ENCODE measurements around the gene CHDH.

The CHDH gene

DNA sequence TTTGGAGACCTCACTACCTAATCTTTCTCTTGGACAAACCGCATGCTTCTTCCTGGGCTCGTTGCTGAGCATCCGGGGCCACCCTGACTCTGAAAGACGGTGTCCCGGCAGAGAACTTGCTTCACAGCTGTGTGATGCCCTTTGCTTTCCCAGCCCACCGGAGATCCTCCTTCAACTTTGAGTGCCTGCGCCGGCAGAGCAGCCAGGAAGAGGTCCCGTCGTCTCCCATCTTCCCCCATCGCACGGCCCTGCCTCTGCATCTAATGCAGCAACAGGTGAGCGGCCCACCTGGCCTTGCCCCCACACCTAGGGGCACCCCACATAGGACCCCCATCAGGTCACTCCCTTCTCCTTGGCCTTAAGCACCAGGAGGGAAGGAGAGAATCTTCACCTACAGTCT lies 37.7 kb downstream of the CHDH start:
- no peak for DNase-seq (ENCODE audit: low spot score)

DNA sequence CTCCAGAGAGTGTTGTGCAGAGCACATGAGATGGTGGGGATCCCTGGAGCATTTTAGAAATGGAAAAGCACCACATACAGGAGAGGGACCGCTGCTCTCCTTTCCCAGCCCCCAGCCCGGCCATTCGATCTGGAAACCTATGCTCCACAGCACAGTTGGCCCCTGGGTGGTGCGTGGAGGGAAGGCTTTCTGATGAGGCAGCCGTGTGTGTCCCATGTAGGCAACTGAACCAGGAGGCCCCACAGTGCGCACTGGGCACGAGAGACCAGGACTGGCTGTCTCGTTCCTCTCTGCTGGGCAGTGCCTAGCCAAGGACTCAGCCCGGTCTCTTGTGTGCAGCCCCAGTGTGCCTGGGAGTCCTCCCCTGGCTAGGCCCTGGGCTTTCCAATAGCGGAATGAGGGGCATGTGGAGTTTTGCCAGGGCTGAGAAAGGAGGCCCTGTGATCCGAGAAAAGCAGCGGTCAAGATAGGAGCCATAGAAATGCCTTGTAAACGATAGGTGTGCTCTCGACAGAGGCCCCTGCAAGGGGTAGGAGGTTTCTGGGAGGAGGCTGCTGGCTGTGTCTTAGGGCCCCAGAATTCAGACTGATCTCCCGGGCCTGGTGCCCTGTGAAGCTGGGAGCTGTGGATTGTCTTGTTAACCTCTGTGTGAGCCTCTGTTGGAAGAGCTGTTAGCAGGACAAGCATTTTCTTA lies 39.0 kb downstream of the CHDH start:
- no peak for DNase-seq (ENCODE audit: low spot score)

DNA sequence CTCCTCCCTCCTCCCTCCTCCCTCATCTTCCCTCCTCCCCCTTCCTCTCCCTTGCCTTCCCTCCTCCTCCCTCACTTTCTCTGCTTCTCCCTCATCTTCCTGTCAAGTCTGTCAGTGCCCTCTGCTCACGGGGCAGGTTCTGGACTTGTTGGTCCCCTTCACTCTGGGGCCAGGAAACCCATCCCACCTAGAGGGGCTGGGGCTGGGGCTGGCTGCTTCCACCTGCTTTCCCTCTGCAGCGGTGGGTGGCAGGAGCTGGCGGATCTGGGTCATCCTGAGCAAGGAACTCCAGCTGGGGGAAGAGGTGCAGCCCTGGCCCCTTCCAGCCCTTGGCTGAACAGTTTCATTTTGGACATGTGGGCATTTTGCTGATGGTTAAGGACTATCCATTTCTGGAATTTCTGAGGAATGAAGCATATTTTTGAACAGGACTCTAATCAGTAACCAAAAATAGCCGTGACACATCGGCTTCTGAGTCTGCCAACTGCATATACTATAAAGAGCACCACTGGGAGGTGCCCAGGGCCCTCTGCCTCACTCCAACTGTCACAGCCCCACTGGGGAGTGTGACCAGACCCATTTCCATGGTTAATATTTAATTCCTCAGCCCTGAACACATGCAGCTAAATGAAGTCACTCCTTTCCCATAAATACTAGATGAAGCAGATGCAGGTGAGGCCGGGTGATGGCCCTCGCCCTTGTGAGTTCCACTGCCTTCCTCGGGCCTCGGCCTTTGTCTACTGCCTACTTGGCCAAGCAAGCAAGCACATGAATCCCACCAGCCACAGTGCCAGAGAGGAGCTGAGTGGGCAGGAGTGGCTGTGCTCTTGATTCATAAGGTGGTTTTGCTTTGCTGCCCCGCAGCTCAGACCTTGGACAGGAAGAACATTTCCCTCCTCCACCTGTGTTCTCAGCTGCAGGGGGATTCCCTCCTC lies 39.8 kb downstream of the CHDH start:
- DNase-seq (ENCODE audit: low spot score), result no peak

DNA sequence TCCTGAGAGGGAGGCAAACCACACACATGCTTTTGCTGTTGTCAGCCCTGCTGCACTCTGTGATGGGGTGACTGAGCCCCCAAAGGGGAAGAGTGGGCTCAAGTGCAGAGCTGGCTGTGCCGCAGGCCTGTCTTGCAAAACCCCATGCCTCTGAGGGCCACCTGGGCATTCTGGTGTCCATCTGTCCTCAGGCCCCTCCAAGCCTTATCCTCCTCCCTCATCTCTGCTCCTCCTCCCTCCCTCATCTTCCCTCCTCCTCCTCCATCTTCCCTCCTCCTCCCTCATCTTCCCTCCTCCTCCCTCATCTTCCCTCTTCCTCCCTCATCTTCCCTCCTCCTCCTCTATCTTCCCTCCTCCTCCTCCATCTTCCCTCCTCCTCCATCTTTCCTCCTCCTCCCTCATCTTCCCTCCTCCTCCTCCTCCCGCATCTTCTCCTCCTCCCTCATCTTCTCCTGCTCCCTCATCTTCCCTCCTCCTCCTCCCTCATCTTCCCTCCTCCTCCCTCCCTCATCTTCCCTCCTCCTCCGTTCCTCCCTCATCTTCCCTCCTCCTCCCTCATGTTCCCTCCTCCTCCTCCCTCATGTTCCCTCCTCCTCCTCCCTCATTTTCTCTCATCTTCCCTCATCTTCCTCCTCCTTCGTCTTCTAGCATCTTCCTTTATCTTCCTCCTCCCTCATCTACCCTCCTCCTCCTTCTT lies 40.6 kb downstream of the CHDH start:
- DNase-seq (ENCODE audit: low spot score), result no peak

DNA sequence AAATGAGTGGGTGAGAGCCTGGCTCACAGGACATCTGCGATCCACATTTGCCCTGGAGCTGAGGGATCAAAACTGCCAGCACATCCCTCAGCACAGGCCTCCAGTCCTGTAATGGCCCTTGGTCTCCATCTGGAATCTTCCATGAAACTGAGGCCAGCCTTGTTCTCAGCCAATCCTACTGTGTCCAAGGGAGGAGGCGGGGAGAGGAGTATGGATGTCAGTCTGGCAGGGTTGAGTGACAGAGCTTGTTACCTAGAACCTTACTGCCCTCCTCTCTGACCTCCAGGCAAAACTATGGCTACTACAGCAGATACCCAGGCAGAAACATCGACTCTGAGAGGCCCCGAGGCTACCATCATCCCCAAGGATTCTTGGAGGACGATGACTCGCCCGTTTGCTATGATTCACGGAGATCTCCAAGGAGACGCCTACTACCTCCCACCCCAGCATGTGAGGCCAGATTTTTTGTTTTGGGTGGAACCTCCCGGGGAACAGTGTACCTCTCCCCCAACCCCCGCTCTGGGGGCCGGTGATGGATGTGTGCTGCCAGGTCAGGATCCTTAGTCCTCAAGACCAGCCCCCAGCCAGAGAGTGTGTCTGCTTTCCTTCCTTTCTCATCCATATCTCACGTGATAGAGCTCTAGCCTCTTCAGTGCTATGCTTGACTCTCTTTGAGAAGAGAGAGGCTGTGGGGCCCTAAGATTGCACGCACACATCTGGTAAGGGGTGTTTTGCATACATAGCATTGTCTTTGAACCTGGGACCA lies 41.3 kb downstream of the CHDH start:
- DNase-seq (ENCODE audit: low spot score), result no peak

DNA sequence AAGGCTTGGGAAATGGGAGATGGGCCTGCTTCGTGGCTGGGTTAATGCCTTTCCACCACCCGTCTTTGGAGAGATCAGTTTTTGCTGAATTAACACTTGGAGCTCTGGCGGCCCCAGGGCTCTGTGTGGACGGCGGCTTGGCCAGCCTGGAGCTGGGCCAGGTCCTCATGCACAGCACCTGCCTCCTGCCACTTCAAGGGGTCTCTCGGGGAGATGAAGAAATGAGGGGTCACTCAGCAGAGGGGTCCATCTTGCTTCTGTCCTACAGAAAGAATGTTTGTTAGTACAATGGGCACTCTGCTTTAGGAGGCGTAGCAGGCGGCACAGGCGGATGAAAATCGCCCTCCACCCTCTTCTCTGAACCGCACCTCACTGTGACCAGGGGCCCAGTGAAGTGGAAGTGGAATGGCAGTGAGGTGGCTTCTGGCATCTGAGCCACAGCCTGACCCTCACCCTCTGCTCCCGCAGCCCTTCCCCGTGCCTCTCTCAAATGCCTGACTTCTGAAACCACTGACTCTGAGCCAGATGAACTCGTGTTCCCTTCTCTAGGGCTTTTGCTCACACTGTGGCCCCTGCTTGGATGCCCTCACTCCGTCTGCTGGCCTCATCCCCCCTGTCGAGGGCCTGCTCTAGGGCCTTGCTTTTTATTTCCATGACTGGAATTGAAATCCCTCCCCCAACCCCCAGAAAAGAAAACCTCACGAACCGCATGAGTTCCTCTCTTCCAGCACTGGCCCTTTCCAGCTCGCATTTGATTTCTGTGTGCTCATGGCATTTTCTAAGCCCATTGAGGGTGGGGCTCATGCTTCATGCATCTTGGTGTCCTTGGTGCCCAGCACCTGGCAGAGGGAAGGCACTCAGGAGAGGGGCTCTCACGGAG lies 42.2 kb downstream of the CHDH start:
- DNase-seq (ENCODE audit: low spot score), result no peak

DNA sequence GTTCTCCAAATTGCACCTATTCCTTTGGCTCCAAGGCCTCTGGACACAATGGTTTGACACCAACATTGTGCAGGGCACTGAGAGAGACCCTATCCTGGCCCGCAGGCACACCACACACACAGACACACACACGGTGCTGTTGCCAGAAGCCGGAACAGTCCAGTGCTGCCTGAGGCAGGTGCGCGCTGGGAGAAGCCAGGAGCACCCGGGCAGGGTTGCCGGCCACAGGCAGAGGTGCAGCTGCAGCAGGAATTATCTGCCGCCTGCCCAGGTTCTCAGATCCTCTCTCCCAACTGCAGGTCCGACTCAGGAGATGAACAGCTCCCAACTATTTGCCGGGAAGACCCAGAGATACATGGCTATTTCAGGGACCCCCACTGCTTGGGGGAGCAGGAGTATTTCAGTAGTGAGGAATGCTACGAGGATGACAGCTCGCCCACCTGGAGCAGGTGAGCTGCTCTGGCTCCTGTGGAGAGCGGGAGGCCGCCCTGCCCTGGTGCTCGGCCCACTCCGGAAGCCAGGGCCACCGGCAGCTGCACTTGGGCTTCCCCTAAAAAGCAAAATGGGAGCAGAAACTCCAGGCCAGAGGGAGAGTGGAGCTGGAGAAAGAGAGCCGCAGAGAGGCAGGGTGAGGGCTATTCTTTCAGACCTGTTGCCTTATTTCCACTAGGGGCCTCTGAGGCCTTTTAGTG lies 42.9 kb downstream of the CHDH start:
- no peak for DNase-seq (ENCODE audit: low spot score)

DNA sequence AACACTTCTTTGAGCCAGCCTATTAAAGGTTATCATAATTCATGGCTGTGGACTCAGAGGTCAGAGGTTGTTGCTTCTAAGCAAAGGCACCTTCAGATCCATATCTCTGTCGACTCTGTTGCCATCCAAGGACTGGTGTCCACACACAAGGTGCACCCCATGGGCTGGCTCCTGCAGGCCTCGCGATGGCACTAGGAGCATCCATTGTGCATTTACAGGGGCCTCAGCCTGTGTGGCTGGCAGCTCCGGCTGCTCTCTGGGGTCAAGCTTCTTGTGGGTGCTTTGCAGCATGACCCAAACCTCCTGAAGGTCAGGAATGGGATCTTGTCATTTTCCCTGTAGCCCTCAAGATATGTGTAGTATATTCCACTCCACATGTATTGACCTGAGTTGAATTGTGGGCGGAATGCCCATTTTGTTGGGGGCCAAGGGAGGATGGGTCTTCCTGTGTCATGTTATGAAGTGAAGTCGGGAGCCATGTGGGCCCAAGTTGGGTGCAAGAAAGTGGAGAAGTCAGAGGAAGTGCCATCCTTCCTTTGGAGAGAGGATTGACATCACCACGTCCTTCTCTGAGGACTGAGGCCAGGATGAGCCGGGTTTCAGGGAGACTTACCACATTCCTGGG lies 43.9 kb downstream of the CHDH start:
- DNase-seq (ENCODE audit: low spot score), result no peak

DNA sequence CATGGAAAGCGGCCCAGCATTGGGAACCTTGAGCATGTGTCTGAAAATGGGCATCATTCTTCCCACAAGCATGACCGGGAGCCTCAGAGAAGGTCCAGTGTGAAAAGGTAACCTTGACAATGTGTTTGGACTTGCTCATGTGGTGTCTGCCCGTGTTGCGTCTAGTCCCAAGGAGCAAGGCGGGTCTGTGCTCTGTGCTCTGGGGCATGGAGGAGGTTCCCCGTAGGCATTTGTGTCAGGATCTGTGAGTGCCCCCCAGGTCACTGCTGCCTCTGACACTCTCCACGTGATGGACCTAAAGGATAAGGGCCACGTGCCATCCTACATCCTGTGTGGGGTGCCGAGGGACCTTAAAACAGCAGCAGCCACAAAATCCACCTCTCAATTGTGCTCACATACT lies 44.9 kb downstream of the CHDH start:
- no peak for DNase-seq (ENCODE audit: low spot score)

DNA sequence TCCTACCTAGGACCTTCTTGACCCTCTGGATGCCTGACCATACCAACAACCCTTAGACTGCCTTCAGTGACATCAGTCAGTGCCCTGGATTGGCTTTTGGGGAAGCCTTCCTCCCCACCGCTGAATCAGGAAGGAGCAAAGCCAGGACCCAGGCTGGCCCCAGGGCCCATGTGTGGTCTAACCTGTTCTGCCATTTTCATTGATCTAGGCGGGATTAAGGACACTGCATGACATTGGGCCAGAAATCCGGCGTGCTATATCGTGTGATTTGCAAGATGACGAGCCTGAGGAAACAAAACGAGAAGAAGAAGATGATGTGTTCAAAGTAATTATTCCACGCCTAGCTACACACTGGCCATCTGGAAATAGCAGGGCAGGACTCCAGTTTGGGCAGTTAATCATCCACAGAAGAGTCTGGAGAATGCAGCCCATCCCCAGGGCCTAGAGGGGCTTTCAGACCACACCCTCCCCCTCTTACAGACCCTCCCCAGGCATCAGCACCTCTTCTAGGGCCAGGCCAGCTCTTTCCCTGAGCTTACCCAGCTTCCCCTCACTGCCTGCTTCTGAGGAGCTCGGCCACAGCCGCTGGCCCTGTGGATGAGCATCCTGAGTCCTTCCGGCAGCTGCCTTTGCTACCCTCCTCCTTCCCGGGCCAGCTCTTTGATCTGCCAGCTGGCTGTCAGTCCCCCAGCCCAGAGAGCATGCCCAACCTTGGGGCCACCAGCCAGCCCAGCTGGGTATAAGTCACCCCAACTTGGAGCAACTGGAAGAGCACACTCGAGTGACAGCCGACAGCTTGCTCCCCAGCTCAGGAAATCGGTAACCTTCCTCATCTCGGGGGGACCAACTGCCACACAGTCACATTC lies 45.9 kb downstream of the CHDH start:
- DNase-seq (ENCODE audit: low spot score), result no peak

DNA sequence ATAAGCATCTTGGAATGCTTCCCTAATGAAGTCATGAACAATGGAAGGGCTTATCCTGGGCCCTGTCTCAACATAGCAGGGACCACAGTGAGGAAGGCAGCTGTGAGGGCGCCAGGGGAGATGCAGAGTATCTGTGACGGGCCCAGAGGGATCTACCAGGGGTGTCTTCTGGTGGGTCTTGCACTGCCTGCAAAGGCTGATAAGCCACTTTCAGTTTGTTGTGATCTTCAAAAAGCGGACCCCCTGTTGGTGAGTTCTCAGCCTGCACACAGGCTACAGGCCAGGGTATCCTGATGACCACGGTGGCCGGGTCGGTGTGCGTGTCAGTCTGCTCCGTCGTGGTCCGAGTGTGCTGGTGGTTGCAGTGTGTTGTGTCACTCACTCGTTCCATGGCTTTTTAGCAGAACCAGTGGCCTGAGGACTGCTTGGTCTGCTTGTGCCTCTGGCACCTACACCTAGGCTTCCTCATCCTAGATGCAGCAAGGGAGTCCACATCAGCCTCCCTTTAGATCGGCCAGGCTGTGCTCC lies 46.8 kb downstream of the CHDH start:
- no peak for DNase-seq (ENCODE audit: low spot score)

DNA sequence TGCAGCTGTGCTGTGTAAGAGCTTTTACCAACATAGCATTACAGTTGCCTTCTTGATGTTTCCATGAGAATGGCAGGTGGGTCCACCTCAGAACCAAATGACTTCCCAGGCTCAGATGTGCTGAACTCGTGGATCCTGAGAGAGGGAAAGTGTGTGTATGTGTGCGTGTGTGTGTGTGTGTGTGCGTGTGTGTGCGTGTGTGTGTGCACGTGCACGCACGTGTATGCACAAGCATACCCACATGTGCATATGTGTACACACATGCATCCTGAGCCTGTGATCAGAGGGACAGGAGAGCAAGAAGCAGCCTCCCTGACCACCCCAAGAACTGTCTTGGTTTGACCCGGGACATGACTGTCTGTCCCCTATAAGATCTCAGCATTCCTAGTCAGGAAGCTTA lies 48.1 kb downstream of the CHDH start:
- DNase-seq (ENCODE audit: low spot score), result no peak

DNA sequence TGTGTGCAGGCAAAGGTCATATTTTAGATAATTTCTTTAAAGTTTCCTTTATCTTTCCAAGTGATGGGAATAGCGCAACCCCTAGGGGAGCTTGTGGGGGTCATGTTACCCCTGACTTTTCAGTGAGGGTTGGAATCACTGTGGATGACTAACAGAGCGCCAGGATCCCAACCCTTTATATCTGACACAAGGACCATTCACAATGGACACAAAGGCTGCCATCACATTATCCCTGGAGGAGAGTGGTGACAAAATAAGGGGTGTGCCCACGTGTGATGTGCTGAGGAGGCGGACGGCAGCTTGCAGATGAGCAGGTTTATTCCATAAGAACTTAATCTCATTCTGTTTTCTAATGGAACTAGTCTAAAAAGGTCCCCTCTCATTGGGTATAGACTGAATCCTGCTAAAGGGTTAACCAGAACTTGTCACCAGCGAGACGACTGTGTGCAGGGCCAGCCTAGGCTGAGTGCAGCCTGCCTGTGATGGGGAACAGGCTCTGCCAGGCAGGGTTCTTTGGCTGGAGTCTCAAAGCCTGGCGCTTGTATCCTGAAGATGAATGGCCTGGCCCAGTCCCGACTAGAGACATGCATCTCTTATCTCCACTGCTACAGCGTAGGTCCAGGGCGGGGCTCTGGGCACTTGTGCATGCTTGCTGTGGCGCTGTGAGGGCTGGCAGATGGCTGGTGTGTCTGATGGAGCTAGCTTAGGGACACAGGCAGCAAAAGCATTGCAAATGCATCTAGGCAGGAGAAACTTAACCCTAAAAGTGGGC lies 50.2 kb downstream of the CHDH start:
- DNase-seq (ENCODE audit: low spot score), result no peak

DNA sequence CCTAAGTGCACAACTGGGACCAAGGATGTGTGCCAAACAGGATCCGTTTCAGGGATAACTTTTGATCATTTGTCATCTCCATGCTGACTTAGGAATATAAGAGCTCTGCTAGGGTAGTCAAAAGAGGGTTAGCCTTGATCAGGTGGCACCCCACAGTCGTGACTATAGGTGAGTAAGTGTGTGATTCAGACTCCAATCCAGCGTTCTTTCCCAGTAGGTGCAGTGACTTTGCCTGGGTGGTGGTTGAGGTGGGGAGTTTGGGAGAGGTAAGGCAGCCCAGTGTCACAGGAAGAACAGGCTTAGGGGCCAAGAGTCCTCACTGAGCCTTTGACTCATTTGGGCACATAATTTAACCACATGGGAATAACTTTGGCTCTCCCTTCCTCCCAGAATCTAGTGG lies 51.0 kb downstream of the CHDH start:
- no peak for DNase-seq (ENCODE audit: low spot score)

DNA sequence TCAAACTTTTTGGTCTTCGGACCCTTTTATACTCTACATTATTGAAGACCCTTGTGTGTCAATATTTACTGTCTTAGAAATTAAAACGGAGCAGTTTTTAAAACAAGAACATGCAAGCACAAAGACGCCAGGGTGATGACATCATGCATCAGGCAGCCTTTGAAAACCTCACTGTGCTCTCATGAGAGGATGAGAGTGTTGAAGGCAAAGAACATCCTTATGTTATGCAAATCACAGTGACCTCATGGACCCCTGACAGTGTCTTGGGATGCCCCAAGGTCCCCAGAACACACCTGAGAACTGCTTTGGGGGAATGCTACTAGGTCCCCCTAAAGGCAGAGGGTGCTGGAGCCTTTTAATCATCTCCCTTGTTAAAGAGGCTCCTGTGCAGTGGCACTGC lies 51.6 kb downstream of the CHDH start:
- DNase-seq (ENCODE audit: low spot score), result no peak

DNA sequence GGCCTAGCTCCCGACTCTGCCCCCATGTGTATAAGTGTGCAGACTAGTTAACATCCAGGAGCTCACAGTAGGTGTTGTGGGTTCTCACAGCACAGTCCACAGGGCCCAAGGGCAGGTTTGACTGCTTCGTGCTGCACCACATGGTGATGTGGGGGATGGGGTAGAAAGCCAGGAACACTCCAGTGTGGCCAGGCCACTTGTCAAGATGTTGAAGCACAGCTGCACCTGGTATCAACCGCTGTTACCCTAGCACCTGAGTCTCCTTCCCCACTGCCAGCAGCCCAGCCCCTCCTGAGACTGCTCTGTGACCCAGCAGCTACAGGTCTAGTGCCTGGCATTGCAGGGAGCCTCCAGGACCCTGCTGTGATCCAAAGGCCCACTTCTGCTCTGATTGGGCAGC lies 53.4 kb downstream of the CHDH start:
- DNase-seq (ENCODE audit: low spot score), result no peak

DNA sequence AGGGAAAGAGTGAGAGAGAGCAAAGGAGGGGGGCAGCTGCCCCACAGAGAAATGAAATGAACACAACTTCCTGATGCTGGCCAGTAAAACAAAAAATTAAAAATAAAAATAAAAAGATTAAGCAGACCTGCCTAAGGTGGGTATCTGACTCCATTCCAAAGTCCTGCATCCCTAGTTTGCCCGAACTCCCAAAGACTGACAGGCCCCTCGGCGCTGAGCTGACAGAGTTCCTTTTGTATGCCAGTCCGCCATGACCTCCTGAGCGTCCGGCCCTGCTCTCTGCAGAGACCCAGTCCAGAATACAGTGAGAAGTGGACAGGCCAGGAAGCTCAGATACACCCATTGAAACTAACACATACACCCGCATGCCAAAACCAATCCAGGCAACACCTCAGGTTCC lies 54.9 kb downstream of the CHDH start:
- no peak for DNase-seq (ENCODE audit: low spot score)

DNA sequence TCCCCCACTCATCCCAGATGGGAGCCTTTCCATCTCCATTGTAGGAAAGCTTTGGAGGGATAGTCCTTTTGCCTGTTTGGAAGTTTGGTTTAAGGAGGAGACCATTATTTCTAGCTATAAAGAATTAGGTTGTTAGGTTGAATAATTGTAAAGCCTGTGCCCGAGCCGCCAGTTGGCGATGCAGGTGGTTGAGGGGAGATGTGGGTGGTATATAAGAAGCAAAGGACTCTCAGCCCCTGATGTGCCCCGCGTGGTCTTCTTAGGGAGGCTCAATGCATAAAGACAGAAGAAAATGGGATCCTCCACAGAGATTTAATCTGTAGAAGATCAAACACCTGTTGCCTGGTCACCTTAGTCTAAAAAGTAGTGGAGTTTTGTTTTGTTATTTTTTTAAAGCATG lies 55.7 kb downstream of the CHDH start:
- DNase-seq (ENCODE audit: low spot score), result no peak
